ENCODE measurements around the gene DNAJC18.
A peak's percentile ranks its signal among the peaks of the same experiment; 100 is the strongest.

DNAJC18 gene

GRCh38 chr5:139470821-139471300, 31.5 kb upstream of the DNAJC18 start, which contains the start of gene SMIM33:
TSS of gene SMIM33 (plus strand) at chr5:139471004. CDS start at chr5:139471122, 118 bp downstream.
- peaks cover 3% of the 10 kb centered on the region; the same call in 1 of the 2 replicates for H3K36me3 ChIP-seq (ENCODE audit: insufficient read depth, low read length)
- H4K20me1 ChIP-seq (ENCODE audit: insufficient read depth, low read length, poor library complexity, severe bottlenecking), result no peaks in the 10 kb centered on the region
- no peaks in the 10 kb centered on the region for H3K9me3 ChIP-seq (ENCODE audit: insufficient read depth, low read depth, low read length)
- no peak for TF ChIP-seq EZH2phosphoT487 (IDR thresholded peaks at IDR 0.05; ENCODE audit: borderline replicate concordance)
- peaks cover 65% of the 10 kb centered on the region for H3K4me1 ChIP-seq (ENCODE audit: insufficient read depth, low read length, poor library complexity, severe bottlenecking)
- peak within 1 kb of the TSS; percentile 34; the same call in 1 of the 2 replicates for H2AFZ ChIP-seq (ENCODE audit: low read length)
- peak within 1 kb of the TSS; percentile 87 for H3K4me2 ChIP-seq (ENCODE audit: low read depth, low read length, poor library complexity, severe bottlenecking)
- H3K9ac ChIP-seq (ENCODE audit: low read depth, low read length, poor library complexity, severe bottlenecking), result peak within 1 kb of the TSS; percentile 95
- no peaks in the 10 kb centered on the region for H3F3A ChIP-seq (ENCODE audit: low read depth)
- peaks cover 43% of the 10 kb centered on the region for H3K79me2 ChIP-seq (ENCODE audit: insufficient read depth, low read length)
- H3K9me2 ChIP-seq (replicated peaks; ENCODE audit: low read depth, low read length), result no peaks in the 10 kb centered on the region
- H3K27me3 ChIP-seq (ENCODE audit: insufficient read depth, low read length, poor library complexity, severe bottlenecking), result no peaks in the 10 kb centered on the region
- H3K4me3 ChIP-seq (ENCODE audit: low read length, poor library complexity, severe bottlenecking), result peak within 1 kb of the TSS; percentile 82

- Histone ChIP-seq H3K27me3 (ENCODE audit: insufficient read depth, low read length, poor library complexity, severe bottlenecking) (no peaks in the 10 kb centered on the region), H3K79me2 (ENCODE audit: insufficient read depth, low read length) (peaks cover 26% of the 10 kb centered on the region), H3F3A (ENCODE audit: low read depth) (no peaks in the 10 kb centered on the region), H4K20me1 (ENCODE audit: insufficient read depth, low read length, poor library complexity, severe bottlenecking) (no peaks in the 10 kb centered on the region), H3K4me1 (ENCODE audit: insufficient read depth, low read length, poor library complexity, severe bottlenecking) (peaks cover 42% of the 10 kb centered on the region), H3K9me2 (replicated peaks; ENCODE audit: low read depth, low read length) (no peaks in the 10 kb centered on the region), H3K9me3 (ENCODE audit: insufficient read depth, low read depth, low read length) (no peaks in the 10 kb centered on the region), H3K4me3 (ENCODE audit: low read length, poor library complexity, severe bottlenecking) (no peak overlapping the region), H3K4me2 (ENCODE audit: low read depth, low read length, poor library complexity, severe bottlenecking) (no peak overlapping the region), H2AFZ (ENCODE audit: low read length) (peak overlapping the region; percentile 2; the same call in 1 of the 2 replicates), H3K9ac (ENCODE audit: low read depth, low read length, poor library complexity, severe bottlenecking) (no peak overlapping the region), H3K36me3 (ENCODE audit: insufficient read depth, low read length) (no peaks in the 10 kb centered on the region)
- TF ChIP-seq EZH2phosphoT487 (IDR thresholded peaks at IDR 0.05; ENCODE audit: borderline replicate concordance), result no peak
- peak; percentile 46 for TF ChIP-seq CTCF (conservative IDR thresholded peaks at IDR 0.05; ENCODE audit: low read length)
These were observed 29.2 kb upstream of the DNAJC18 start for GRCh38 chr5:139468421-139468931.

DNA sequence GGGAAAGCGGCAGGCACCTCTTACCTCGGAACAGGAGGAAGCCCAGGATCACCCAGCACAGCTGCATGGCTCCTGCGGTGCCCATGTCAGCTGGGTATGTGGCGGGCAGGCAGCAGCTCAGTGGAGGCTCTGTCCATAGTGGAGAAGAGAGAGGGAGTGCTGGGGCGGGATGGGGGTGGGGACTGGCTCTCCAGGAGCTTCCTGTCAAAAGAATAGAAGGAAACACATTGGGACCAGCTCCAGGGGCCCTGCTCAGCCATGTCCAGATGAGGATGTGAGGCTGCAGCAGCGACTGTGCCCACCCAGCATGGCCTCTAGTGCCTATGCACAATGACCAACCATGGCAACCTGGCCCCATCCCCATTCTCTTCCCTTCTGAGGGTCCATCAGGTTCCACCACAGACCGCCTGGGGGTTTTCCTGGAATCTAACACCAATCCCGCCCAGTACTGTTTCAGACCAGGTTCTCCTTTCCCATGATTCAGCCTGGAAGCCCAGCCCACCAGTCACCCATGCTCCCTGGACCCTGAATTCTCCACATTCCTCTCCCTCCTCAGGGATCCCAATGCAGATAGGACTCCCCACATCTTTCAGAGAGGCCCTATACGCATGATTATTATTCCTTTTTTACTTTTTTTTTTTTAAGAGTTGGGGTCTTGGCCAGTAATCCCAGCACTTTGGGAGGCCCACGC, 23.4 kb upstream of the DNAJC18 start, which contains the start of gene ECSCR:
ECSCR (minus strand) TSS at position 158 of the 691 bp plus-strand sequence; CDS start at position 85, 73 bp downstream.
- Histone ChIP-seq H3K4me2 (ENCODE audit: low read depth, low read length, poor library complexity, severe bottlenecking) (no peak within 1 kb of the TSS), H3K4me1 (ENCODE audit: insufficient read depth, low read length, poor library complexity, severe bottlenecking) (peaks cover 22% of the 10 kb centered on the region), H3K9ac (ENCODE audit: low read depth, low read length, poor library complexity, severe bottlenecking) (no peak within 1 kb of the TSS), H3K9me3 (ENCODE audit: insufficient read depth, low read depth, low read length) (no peaks in the 10 kb centered on the region), H3K36me3 (ENCODE audit: insufficient read depth, low read length) (no peaks in the 10 kb centered on the region), H3K9me2 (replicated peaks; ENCODE audit: low read depth, low read length) (no peaks in the 10 kb centered on the region), H3K27me3 (ENCODE audit: insufficient read depth, low read length, poor library complexity, severe bottlenecking) (no peaks in the 10 kb centered on the region), H3F3A (ENCODE audit: low read depth) (no peaks in the 10 kb centered on the region), H3K79me2 (ENCODE audit: insufficient read depth, low read length) (no peaks in the 10 kb centered on the region), H4K20me1 (ENCODE audit: insufficient read depth, low read length, poor library complexity, severe bottlenecking) (no peaks in the 10 kb centered on the region), H2AFZ (ENCODE audit: low read length) (no peak within 1 kb of the TSS), H3K4me3 (ENCODE audit: low read length, poor library complexity, severe bottlenecking) (no peak within 1 kb of the TSS)
- TF ChIP-seq CTCF (conservative IDR thresholded peaks at IDR 0.05; ENCODE audit: low read length) (no peak), EZH2phosphoT487 (IDR thresholded peaks at IDR 0.05; ENCODE audit: borderline replicate concordance) (no peak)
